Measurements from ENCODE around the gene GALK2. TPM values are rescaled to one million over a fixed set of nuclear protein-coding genes. Genes with fewer than 3 reads are reported as not detected.
"Not testable (repeated sequence)": the region's sequence is repeated elsewhere in the genome, so short reads cannot be mapped to it uniquely, and the experiment has no call there.

GALK2 gene
- total RNA-seq, 4 donors from 2014 or later = 34.5 to 56.6 (median 47.4) TPM

GRCh38 chr15:49239105-49239504 lies 69.1 kb downstream of the GALK2 start:
- Histone ChIP-seq H3K4me1 (peaks cover 5 to 53% (median 7%) of the 10 kb centered on the region in 4 donors), H3K36me3 (peaks cover 0 to 14% (median 0%) of the 10 kb centered on the region in 3 donors), H3K9me3 (no peaks in the 10 kb centered on the region), H3K27me3 (no peaks in the 10 kb centered on the region), H3K27ac (peak overlapping the region in 2 of 4 donors; percentile 22 to 23), H3K4me3 (no peak overlapping the region)
- no peak for DNase-seq (ENCODE audit: low spot score in 2 of 2)
- TF ChIP-seq CTCF (IDR thresholded peaks at IDR 0.05) (no peak), POLR2A (IDR thresholded peaks at IDR 0.05) (no peak), EP300 (IDR thresholded peaks at IDR 0.05) (no peak)
- 90 to 94% methylated on average over 1 of the region's 1 CpG for WGBS, 2 donors

- DNase-seq (ENCODE audit: low spot score in 2 of 2) = no peak
These were observed 72.8 kb downstream of the GALK2 start for GRCh38 chr15:49242820-49243219.

GRCh38 chr15:49247556-49248110 lies 77.6 kb downstream of the GALK2 start:
- Histone ChIP-seq H3K36me3 (peaks cover 0 to 37% (median 0%) of the 10 kb centered on the region in 3 donors), H3K27ac (peak overlapping the region in 2 of 4 donors; percentile 44 to 57), H3K27me3 (no peaks in the 10 kb centered on the region), H3K4me1 (peaks cover 0 to 28% (median 6%) of the 10 kb centered on the region in 4 donors), H3K9me3 (no peaks in the 10 kb centered on the region), H3K4me3 (no peak overlapping the region)
- no peak for TF ChIP-seq CTCF (IDR thresholded peaks at IDR 0.05)
- no peak for TF ChIP-seq EP300 (IDR thresholded peaks at IDR 0.05)
- no peak for TF ChIP-seq POLR2A (IDR thresholded peaks at IDR 0.05)
- no peak for DNase-seq (ENCODE audit: low spot score in 2 of 2)

More at GRCh38 chr15:49242820-49243219, 72.8 kb downstream of the GALK2 start:
- Histone ChIP-seq H3K4me1 (peaks cover 6 to 43% (median 10%) of the 10 kb centered on the region in 4 donors), H3K36me3 (peaks cover 0 to 31% (median 0%) of the 10 kb centered on the region in 3 donors), H3K27ac (peak overlapping the region in 1 of 4 donors; percentile 34), H3K27me3 (no peaks in the 10 kb centered on the region), H3K9me3 (no peaks in the 10 kb centered on the region), H3K4me3 (no peak overlapping the region)
- 42 to 62% methylated on average over 2 of the region's 2 CpGs for WGBS, 2 donors
- TF ChIP-seq EP300 (IDR thresholded peaks at IDR 0.05) (no peak), CTCF (IDR thresholded peaks at IDR 0.05) (no peak)

GRCh38 chr15:49248291-49248690 lies 78.2 kb downstream of the GALK2 start:
- H3K27ac ChIP-seq = peak overlapping the region in 2 of 4 donors; percentile 44 to 57
- no peak for DNase-seq (ENCODE audit: low spot score in 2 of 2)
- peaks cover 0 to 22% (median 5%) of the 10 kb centered on the region in 4 donors for H3K4me1 ChIP-seq
- peaks cover 0 to 30% (median 0%) of the 10 kb centered on the region in 3 donors for H3K36me3 ChIP-seq
- TF ChIP-seq POLR2A (IDR thresholded peaks at IDR 0.05) = no peak
- no peak overlapping the region for H3K4me3 ChIP-seq
- H3K27me3 ChIP-seq = no peaks in the 10 kb centered on the region
- 73 to 88% methylated on average over 1 of the region's 1 CpG for WGBS, 2 donors
- no peaks in the 10 kb centered on the region for H3K9me3 ChIP-seq

GRCh38 chr15:49255966-49256759 lies 86.1 kb downstream of the GALK2 start:
- WGBS, 2 donors = 64 to 70% methylated on average over 6 of the region's 6 CpGs
- TF ChIP-seq POLR2A (IDR thresholded peaks at IDR 0.05) = no peak
- TF ChIP-seq CTCF (IDR thresholded peaks at IDR 0.05) = no peak
- no peak for TF ChIP-seq EP300 (IDR thresholded peaks at IDR 0.05)
- H3K36me3 ChIP-seq = peaks cover 0 to 11% (median 0%) of the 10 kb centered on the region in 3 donors
- H3K27ac ChIP-seq = no peak overlapping the region
- no peaks in the 10 kb centered on the region for H3K27me3 ChIP-seq
- H3K4me3 ChIP-seq = no peak overlapping the region
- DNase-seq (ENCODE audit: low spot score in 2 of 2) = no peak
- peaks cover 0 to 9% (median 0%) of the 10 kb centered on the region in 4 donors for H3K9me3 ChIP-seq
- no peaks in the 10 kb centered on the region for H3K4me1 ChIP-seq

- not testable (repeated sequence) for DNase-seq (ENCODE audit: low spot score in 2 of 2)
- H3K9me3 ChIP-seq = peaks cover 0 to 11% (median 3%) of the 10 kb centered on the region in 4 donors
- WGBS, 2 donors = 97 to 98% methylated on average over 12 of the region's 12 CpGs
These were observed 95.1 kb downstream of the GALK2 start for GRCh38 chr15:49265117-49265516.

More at GRCh38 chr15:49265117-49265516, 95.1 kb downstream of the GALK2 start:
- not testable (repeated sequence) for H3K27me3 ChIP-seq, H3K4me3 ChIP-seq, H3K4me1 ChIP-seq, H3K27ac ChIP-seq
- H3K36me3 ChIP-seq = peaks cover 0 to 17% (median 0%) of the 10 kb centered on the region in 3 donors

All from tibial nerve (tissue), 4 donors.